Stimulated activated CD4-positive, alpha-beta T cell treated with anti-CD3 and anti-CD28 coated beads, Interleukin-4, amount 100 ng/mL, for 48 hours (primary cell): ENCODE data around the gene MARCHF4.
A peak's percentile ranks its signal among the peaks of the same experiment; 100 is the strongest.

Experiments
- DNase-seq, 2 donors: peaks; one replicate each; pipeline ENCODE4 v3.0.0-alpha.2; 2020; ENCODE audit warnings: low read depth in 2 of 2

MARCHF4 gene, protein sequence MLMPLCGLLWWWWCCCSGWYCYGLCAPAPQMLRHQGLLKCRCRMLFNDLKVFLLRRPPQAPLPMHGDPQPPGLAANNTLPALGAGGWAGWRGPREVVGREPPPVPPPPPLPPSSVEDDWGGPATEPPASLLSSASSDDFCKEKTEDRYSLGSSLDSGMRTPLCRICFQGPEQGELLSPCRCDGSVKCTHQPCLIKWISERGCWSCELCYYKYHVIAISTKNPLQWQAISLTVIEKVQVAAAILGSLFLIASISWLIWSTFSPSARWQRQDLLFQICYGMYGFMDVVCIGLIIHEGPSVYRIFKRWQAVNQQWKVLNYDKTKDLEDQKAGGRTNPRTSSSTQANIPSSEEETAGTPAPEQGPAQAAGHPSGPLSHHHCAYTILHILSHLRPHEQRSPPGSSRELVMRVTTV

DNA sequence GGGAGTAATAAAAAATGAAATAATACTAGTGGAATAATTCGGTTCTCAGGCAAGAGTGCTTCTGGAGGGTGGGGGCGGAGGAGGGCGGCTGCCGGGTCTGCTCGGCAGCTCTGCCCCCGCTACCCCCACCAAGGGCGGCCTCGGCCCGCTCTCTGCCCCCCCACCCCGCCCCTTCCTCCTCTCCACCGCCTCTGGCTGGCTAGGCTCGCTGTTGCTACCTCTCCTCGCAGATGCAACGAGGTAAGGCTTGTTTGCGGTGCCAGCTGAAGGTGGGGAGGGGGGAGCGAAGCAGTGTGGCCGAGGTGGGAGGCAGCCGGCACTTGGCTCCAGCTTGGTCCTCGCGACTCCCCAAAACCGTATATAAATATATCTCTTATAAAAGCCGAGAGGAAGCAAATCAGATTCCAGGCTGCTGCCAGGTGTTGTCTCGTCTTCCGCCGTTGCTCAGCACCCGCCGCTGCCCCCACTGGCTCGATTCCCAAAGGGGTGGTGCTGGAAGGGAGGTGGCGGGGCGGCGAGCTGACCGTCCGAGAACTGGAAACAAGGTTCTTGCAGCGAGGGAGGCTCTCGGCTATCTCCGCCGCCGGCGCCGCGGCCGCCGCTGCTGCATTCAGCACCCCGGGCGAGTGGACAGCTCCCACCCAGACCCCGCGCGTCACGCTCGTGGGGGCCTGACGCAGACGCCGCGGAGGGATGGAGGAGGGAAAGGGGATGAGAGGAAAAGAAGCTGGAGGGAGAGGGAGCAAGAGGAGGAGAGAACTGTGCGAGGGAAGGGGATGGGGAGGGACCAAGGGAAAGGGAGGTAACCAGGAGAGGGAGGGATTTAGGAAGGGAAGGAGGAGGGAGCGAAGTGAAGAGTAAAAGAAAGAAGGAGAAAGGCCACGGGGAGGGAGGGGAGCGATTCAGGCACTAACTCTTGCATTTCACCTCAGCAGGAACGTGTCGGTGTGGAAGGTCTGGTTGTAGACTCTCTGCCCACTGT is at the start of gene MARCHF4:
MARCHF4 (minus strand) TSS at position 763 of the 982 bp plus-strand sequence. CDS start 2,223 bp downstream, outside the sequence.
- DNase-seq: peak; percentile 49 to 65

DNA sequence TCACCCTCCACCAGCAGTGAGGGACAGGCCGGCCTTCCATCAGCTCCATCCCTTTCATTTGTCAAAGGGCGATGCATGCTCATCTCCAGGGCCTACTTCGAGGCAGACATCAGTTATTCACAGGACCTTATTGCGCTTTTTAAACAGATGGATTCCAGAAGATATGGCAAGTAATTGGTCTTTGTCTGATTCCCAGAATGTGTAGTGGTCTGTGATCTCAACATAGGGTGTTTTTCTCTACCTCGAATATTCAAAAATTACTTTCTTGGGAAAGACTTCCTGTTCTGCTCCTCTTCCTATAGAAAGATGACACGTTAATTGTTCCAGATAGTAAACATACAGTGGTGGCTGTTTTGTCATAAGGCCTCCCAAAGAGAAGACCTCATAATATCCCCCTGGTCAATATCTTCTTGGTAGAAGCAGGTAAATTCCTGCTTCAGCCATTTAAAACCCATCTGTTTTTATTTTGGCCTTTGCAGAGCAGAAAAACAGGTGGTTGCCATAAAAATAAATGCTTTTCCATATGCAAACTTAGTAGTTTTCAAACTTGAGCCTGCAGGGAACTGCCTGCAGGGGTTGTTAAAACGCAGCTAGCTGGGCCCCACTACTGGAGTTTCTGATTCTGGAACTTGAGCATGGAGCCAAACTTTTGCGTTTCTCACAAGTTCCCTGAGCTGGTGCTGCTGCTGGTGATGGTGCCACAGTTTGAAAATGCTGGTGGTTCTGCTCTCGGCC is 48.3 kb upstream of the MARCHF4 start:
- DNase-seq: no peak

DNA sequence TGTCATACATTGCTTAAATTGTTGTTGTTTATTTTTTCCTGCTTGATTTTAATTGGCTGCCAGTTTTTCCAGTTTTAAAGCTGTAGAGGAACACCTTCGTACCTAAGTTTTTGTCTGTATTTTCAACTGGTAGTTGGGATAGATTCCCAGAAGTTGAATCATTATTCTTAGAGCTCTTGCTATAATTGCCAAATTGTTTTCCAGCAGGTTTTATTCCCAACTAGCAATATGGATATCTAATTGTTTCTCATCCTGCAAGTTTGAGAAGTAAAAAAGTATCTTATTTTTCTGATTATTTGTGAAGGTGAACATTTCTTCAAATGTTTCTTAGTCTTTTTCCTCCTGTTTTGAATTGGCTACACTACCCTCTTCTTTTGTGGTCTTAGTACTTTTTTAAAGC is 46.7 kb upstream of the MARCHF4 start:
- DNase-seq: no peak

DNA sequence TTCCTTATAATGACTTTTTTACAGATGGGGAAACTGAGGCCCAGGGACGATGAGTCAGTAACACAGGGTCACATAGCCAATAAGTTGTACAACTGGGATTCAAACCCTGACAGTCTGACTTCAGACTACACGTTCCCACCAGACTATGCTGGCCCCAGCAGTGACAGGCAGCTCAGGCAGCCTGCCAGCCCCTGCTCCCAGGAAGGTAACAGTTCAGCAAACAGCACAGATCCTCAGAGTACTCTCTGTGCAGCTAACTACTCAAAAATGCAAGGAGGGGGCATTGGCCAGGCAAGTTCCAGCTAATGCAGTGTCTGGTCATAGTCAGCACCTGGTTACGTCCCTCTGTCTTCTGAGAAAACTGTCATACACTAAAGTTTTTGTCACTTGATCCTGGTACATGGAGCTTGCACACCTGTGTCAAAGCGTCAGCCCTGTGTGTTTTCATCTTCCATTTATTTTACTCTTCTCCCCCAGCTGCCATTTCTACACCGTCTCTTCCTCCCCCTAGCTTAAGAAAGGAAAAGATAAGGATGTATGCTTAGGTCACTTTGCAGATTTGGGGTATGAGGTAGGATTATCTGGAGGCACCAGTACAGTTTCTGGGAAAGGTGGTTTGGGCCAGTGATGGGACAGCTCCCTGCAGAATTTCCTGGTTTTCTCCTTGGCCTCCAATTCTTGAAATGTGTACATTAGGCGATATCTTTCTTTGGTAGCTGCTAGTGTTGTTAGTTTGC is 44.5 kb upstream of the MARCHF4 start:
- DNase-seq: no peak

DNA sequence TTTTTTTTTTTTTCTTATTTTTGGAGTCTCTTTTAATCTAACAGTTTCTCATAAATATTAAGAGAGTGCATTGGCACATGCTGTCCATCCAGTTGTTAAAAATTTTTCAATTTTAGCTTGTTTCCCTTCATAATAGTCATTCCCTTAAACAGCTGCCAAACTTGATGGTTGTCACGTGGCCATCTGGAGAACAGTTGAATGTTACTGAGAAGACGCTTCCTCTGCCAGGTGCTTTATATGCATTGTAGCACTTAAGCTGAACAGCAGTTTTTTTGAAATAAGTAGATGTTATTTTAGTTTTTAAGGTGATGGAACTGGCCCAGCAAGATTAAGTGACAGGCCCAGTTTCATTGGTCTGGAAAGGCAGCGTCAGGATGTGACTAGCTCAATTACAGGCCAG is 43.3 kb upstream of the MARCHF4 start:
- DNase-seq: no peak

- DNase-seq: no peak
Measured at GRCh38 chr2:216414772-216415319, 42.6 kb upstream of the MARCHF4 start.

GRCh38 chr2:216413882-216414281 is 41.6 kb upstream of the MARCHF4 start:
- no peak for DNase-seq

DNA sequence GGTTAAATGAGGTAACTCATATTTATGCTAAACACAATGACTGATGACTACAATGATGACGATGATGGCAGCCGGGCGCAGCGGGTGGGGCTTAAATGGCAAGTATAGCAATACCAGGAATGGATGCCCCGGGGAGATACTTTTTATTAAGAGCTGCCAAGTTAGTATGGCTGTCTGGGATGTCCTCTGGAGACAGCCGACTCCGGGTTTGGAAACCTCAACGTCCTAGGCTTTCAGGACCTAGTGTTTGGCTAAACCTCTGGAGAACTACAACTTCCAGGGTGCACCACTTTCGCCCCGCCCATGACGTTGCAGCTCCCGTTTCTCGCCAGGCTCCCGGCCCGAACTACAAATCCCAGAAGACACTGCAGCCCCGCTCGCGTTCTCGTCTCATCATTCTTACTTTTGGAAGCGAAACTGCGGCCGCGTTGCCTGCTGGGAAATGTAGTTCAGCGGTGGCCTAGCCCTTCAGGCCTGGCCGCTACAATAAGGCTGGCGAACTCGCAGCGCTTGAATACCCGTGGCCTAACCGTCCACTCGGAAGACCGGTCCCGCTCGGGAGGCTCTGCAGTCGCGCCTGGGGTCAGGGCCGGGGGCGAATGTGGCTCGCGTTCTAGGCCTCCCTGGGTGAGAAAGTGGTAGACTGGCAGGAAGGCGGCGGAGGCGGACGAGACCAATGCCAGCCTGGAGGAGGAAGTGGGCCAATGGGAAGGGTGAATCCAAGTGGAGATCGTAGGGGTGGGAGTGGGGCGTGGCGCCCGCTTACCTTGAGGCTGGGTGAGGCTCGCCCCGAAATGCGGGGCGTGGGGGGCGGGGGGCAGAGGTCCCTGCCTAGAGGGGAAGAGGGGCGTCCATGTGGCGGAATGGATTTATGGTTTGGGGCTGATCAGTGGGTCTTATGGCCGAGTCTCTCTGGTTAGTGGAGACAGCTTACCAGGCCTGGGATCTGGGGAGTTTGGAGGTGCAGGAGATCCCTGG is 40.0 kb upstream of the MARCHF4 start, which contains the start of gene SMARCAL1:
SMARCAL1 (plus strand) TSS at position 463 of the 978 bp plus-strand sequence. CDS start 2,221 bp downstream, outside the sequence.
- peak; percentile 98 to 99 for DNase-seq

DNA sequence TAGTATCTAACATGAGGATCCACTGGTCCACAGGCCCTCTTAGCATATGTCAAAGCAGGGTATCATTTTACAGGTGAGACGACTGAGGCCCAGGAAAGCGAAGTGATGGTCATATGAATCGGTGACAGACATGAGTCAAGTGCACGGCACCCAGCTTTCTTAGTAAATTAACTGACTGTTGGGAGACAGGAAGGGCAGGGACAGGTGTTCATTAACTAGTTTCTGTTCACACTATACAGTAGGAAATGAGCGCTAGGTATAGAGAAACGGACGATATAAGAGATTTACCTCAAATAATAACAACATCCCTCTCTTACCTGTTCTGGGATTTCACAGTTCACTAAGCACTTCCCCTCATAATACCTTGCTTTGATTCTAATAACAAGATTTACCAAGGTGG is 38.3 kb upstream of the MARCHF4 start:
- no peak for DNase-seq

- DNase-seq: no peak
Measured at GRCh38 chr2:216408426-216409290, 36.4 kb upstream of the MARCHF4 start.

DNA sequence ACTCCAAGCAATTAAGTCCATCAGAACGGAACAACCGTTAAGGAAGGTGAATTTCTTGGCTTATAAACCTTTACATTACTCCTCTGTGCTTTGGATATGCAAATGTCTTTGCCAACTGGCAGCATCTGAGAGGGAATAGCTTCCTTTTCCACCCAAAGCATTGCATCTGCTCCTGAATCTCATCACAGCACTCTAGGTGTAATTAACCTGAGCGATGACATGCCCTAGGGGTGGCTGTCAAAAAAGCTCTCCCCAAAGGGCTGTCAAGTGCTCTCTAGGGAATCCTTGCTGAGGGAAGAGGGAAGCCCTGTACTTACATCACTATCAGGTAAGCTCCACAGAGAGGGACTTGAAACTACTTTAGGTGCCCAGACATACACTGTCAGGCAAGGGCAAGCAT is 34.5 kb upstream of the MARCHF4 start:
- DNase-seq: no peak

DNA sequence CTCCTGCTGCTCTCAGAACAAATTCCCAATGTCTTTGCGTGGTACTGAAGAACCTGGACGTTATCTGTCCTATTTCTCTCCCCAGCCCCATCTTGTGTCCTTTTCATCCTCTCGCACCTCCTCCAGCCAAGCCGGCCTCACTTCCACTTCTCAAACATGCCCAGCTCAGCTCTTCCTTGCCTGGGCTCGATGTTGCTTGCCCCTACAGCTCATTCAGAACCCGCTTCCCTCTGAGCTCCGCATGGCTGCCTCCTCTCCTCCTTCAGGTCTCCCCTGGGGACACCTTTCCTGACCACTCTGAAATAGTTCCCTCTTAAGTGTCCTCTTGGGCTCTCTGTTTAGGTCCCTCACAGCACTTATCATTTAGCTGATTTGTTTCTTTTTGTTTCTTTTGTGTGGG is 33.3 kb upstream of the MARCHF4 start:
- no peak for DNase-seq

DNA sequence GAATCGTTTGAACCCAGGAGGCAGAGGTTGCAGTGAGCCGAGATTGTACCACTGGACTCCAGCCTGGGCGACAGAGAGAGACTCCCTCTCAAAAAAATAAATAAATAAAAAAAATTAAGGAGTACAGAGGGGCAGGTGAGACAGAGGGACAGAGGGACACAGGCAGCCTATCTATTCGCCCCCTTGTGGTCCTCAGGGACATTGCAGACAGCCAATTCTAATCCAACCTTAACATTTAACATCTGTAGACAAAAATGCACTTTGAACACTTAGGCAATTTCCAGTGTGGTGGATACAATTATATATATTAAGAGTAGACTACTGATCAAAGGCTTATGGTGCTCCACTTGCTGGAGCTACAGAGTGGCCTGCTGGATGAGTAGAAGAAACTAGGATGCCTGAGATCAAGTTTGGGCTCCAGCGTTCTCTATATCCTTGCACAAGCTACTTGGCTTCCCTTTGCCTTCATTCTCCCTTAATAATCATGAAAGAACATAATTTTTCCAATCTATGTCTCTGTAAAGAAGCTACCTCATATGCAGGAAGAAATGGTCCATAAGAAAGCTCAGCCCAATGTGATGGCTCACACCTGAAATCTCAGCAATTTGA is 31.8 kb upstream of the MARCHF4 start:
- DNase-seq: peak; percentile 22 to 37

- DNase-seq: no peak
Measured at GRCh38 chr2:216402751-216403150, 30.5 kb upstream of the MARCHF4 start.

GRCh38 chr2:216399621-216400020 is 27.3 kb upstream of the MARCHF4 start:
- DNase-seq: no peak

DNA sequence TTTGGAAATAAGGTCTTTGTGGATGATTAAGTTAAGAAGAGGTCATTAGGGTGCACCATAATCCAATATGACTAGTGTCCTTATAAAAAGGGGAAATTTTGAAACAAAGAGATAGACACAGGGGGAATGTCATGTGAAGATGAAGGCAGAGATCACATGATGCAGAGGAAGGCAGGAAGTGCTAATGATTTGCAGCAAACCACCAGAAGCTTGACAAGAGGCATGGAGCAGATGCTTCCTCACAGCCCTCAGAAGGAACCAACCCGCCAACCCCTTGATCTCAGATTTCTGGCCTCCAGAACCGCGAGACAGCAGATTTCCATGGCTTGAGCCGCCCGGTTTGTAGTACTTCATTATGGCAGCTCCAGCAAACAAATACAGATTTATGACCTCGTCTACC is 22.6 kb upstream of the MARCHF4 start:
- DNase-seq: no peak

DNA sequence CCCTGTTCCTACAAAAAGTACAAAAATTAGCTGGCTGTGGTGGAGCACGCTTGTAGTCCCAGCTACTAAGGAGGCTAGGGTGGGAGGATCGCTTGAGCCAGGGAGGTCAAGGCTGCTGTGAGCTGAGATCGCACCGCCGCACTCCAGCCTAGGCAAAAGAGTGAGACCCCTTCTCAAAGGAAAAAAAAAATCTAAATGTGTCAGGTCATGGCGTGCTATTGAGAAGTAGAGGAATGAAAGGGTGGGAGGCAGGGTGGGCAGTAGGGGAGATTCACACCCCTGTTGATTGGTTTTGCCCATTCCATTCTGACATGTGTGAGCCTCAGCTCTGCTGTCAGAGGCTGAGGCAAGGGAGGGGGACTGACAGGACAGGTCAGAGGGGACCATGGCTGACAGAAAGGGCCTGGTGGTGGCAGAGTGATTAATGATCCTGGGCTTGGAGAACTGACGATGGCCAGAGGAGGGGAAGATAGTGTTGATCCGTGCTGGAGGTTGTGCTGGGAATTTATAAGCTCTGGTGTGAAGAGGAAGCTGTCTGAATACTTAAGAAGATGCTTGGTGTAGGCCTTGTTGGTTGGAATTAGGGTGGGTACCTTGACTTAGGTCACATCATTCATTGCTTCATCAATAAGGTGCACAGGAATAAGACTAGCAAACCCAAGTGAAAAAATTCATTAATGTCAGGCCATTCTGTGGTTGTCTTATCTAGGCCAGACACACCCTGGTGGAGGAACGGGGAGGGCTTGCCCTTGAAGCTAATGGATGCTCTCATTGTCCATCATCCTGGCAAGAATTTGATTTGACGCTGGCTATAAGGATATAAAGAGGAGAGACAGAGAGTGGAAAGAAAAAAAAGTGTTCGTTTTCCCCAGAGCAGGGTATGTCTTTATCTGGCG is 20.9 kb upstream of the MARCHF4 start:
- no peak for DNase-seq
